ENCODE measurements around the gene APP.

APP gene

DNA sequence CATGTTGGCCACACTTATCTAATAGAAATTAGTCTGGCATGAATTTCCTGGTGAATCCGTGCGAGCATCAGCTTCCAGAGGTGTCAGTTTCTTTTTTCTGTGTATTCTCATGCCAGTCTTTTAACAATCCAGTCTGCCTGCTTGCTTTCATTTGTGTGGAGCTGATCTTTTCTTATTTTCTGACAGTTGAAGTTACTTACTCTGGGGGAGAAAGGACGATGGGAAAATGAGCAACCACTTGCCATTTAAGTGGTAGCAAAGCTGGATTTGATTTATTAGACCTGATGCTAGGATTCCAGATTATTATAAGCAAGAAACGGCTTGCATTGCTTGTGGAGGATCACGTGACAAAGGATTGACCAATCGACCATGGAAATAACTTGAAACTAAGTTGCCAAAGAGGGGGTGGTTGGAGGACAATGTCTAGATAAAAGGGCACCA is 24.3 kb upstream of the APP start:
- POLR2A ChIA-PET: no interaction called here
- no peak for DNase-seq (ENCODE audit: extremely low spot score)
- CTCF ChIA-PET: interaction anchor here (1.2 kb wide), 2 partner anchors 10 to 22 kb away, joined by 3 to 4 read pairs; no protein-coding TSS in a partner anchor
- no peak for TF ChIP-seq CTCF (IDR thresholded peaks at IDR 0.05; ENCODE audit: control extremely low read depth, extremely low read depth, low read depth, missing control alignments)

GRCh38 chr21:26194326-26194725 is 23.8 kb upstream of the APP start:
- TF ChIP-seq CTCF (IDR thresholded peaks at IDR 0.05; ENCODE audit: control extremely low read depth, extremely low read depth, low read depth, missing control alignments): no peak
- CTCF ChIA-PET: interaction anchor here (1.2 kb wide), 2 partner anchors 10 to 21 kb away, joined by 3 to 4 read pairs; no protein-coding TSS in a partner anchor
- POLR2A ChIA-PET: no interaction called here
- no peak for DNase-seq (ENCODE audit: extremely low spot score)

GRCh38 chr21:26191609-26192008 is 21.0 kb upstream of the APP start:
- POLR2A ChIA-PET: no interaction called here
- no peak for DNase-seq (ENCODE audit: extremely low spot score)
- CTCF ChIA-PET: interaction anchor here (1.6 kb wide), 1 partner anchor 309 kb away, joined by 3 read pairs; no protein-coding TSS in a partner anchor
- TF ChIP-seq CTCF (IDR thresholded peaks at IDR 0.05; ENCODE audit: control extremely low read depth, extremely low read depth, low read depth, missing control alignments): no peak

DNA sequence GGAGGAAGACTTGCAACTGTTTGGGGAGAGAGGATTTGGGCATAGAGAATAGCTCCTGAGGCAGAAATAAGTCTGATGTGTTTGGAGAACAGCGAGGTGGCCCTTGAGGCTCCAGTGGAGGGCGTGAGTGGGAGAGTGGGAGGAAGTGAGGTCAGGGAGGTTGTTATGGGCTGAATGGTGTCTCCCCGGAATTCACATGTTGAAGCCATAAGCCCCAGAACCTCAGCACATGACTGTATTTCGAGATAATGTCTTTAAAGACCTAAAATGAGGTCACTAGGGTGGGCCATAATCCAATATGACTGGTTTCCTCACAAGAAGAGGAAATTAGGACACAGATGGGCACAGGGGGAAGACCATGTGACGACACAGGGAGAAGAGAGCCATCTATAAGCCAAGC is 17.9 kb upstream of the APP start:
- no peak for TF ChIP-seq CTCF (IDR thresholded peaks at IDR 0.05; ENCODE audit: control extremely low read depth, extremely low read depth, low read depth, missing control alignments)
- ChIA-PET POLR2A (no interaction called here), CTCF (interaction anchor here (0.8 kb wide), 1 partner anchor 17 kb away, joined by 3 read pairs; no protein-coding TSS in a partner anchor)
- no peak for DNase-seq (ENCODE audit: extremely low spot score)

DNA sequence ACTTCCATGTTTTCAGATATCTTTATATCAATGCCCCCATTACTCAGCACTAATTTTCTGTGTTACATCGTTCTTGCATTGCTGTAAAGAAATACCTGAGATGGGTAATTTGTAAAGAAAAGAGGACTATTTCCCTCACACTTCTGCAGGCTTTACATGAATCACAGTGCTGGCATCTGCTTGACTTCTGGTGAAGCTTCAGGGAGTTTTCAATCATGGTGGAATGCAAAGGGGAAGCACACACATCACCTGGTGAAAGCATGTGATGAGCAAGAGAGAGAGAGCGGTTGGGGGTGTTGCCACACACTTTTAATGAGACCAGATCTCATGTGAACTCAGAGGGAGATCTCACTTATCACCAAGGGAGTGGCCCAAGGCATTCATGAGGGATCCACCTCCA is 14.9 kb upstream of the APP start:
- ChIA-PET CTCF (interaction anchor here (0.9 to 1.2 kb wide), 2 partner anchors 10 to 289 kb away, joined by 3 to 4 read pairs; no protein-coding TSS in a partner anchor), POLR2A (no interaction called here)
- TF ChIP-seq CTCF (IDR thresholded peaks at IDR 0.05; ENCODE audit: control extremely low read depth, extremely low read depth, low read depth, missing control alignments): no peak
- no peak for DNase-seq (ENCODE audit: extremely low spot score)

DNA sequence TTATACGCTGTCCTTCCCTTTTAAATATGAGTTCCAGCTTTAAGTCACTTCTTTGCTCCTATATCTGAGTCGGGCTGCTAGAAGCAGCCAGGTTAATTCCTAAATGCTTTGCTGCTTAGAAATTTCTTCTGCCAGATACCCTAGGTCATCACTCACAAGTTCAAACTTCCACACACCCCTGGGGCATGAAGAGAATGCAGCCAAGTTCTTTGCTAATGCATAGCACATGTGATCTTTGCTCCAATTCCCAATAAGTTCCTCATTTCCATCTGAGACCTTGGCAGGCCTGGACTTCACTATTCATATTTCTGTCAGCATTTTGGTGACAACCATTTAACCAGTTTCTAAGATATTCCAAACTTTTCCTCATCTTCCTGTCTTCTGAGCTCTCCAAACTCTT is 14.5 kb upstream of the APP start:
- CTCF ChIA-PET: interaction anchor here (0.9 to 1.2 kb wide), 2 partner anchors 10 to 288 kb away, joined by 3 to 4 read pairs; no protein-coding TSS in a partner anchor
- POLR2A ChIA-PET: no interaction called here

More for the DNA sequence above, 14.5 kb upstream of the APP start:
- no peak for TF ChIP-seq CTCF (IDR thresholded peaks at IDR 0.05; ENCODE audit: control extremely low read depth, extremely low read depth, low read depth, missing control alignments)
- no peak for DNase-seq (ENCODE audit: extremely low spot score)
